Natural killer cell (primary cell): ENCODE data around the gene BEST2. TPM values are rescaled to one million over a fixed set of nuclear protein-coding genes. Genes with fewer than 3 reads are reported as not detected.

Source experiments
- ATAC-seq, 3 donors: fragments of 150-1000 bp in 2 of 3; fragments of 200-7000 bp in 1 of 3; cut with Tn5 transposase; 1 replicate in 1 of 3; 2 replicates in 2 of 3; pipeline ENCODE4 v1.10.0; 2021; ENCODE audit warnings: mild to moderate bottlenecking in 2 of 3, moderate library complexity in 2 of 3
- DNase-seq, 2 donors: peaks; one replicate each; pipeline versions ENCODE4 v3.0.0 to v3.0.0-alpha.2; 2013 to 2021; ENCODE audit warnings: mixed read lengths in 1 of 2
- H3K27ac ChIP-seq: one replicate; pipeline ENCODE4 v1.5.1; 2013; ENCODE audit warnings: mild to moderate bottlenecking, low read length
- H3K27me3 ChIP-seq: one replicate; pipeline ENCODE4 v1.6.1; 2013; ENCODE audit warnings: low read length; ENCODE audit not compliant: control insufficient read depth, insufficient read depth
- H3K36me3 ChIP-seq: one replicate; pipeline ENCODE4 v1.6.1; 2013; ENCODE audit warnings: low read length; ENCODE audit not compliant: control insufficient read depth, insufficient read depth
- H3K4me1 ChIP-seq: one replicate; pipeline ENCODE4 v1.6.1; 2013; ENCODE audit warnings: low read length; ENCODE audit not compliant: control insufficient read depth, insufficient read depth
- H3K4me3 ChIP-seq: one replicate; pipeline ENCODE4 v1.5.1; 2013; ENCODE audit warnings: low read length
- H3K9me3 ChIP-seq: one replicate; pipeline ENCODE4 v1.6.1; 2013; ENCODE audit warnings: low read length; ENCODE audit not compliant: control insufficient read depth, insufficient read depth
- H3K27ac Mint-ChIP-seq, 2 donors: one replicate each; pipeline ENCODE4 v1.8.0; 2022; ENCODE audit warnings: mild to moderate bottlenecking in 2 of 2, mixed read lengths in 2 of 2, moderate library complexity in 1 of 2
- H3K27me3 Mint-ChIP-seq, 2 donors: one replicate each; pipeline ENCODE4 v1.8.0; 2022; ENCODE audit warnings: low read depth in 2 of 2, mixed read lengths in 2 of 2
- H3K36me3 Mint-ChIP-seq: one replicate; pipeline ENCODE4 v1.8.0; 2022; ENCODE audit warnings: mixed read lengths
- H3K4me1 Mint-ChIP-seq, 2 donors: one replicate each; pipeline ENCODE4 v1.8.0; 2022; ENCODE audit warnings: mixed read lengths in 2 of 2
- H3K4me3 Mint-ChIP-seq: one replicate; pipeline ENCODE4 v1.8.0; 2022; ENCODE audit warnings: mild to moderate bottlenecking, moderate library complexity, mixed read lengths
- H3K9me3 Mint-ChIP-seq, 2 donors: one replicate each; pipeline ENCODE4 v1.8.0; 2022; ENCODE audit warnings: mixed read lengths in 2 of 2
- CTCF ChIP-seq: fragments of 200-600 bp; IDR thresholded peaks from one replicate; pipeline ENCODE4 v1.8.0; 2022; ENCODE audit warnings: antibody characterized with exemption
- WGBS: methylation state at CpG from one replicate; pipeline ENCODE4 v1.1.7; 2013; ENCODE audit warnings: missing lambda C conversion rate; ENCODE audit not compliant: insufficient coverage; 5-methylcytosine and 5-hydroxymethylcytosine counted together
- intact Hi-C: fragments of 100-400 bp; cut with micrococcal nuclease; formaldehyde crosslinking; loops from one replicate; pipeline ENCODE4 v1.14.2; 2022
- total RNA-seq, 4 donors: library from RNA; stranded (reverse); fragments of 120-200 nt in 1 of 4; gene quantifications; one replicate each; pipeline versions ENCODE4 v1.2.3 to v1.2.4, GENCODE V29; 2013 to 2022

Gene BEST2
- total RNA-seq, 3 donors from 2014 or later (not counting 1 experiment from before 2014, with no cell fraction given), result not detected

DNA sequence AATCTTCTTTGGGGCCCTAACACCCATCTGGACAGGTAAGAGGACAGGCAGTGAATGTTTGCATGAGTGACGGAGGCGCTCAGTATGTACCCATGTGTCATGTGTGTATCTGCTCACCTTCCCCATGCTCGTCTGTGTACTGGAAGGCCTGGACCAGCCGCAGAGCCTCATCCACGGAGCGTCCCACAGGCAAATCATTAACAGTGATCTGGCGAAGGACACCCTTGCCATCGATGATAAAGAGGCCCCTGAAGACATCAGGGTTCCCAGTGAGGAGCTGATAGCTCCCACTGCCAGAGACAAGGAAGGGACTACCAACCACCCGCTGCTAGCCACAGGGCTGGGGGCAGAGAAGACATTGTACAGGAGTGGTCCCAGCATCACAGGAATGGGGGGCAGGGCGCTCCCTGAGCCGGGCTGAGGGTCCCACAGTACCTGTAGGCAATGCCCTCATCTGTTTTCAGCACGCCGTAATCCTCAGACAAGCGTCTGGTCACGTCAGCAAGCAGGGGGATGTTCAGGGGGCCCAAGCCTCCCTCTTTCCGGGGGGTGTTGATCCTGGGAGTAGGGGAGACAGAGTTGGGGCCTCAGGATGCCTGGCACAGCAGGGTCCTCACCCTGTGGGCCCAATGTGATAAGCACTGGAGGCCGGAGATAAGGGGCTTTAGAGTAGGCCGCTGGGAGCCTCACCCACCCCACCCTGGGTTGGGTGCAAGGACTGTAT is 48.3 kb downstream of the BEST2 start:
- no peaks in the 10 kb centered on the region for H3K9me3 Mint-ChIP-seq
- TF ChIP-seq CTCF, result no peak
- H3K27ac Mint-ChIP-seq, result no peak overlapping the region
- H3K4me1 Mint-ChIP-seq, result peaks cover 25 to 28% of the 10 kb centered on the region in 2 donors
- H3K4me3 Mint-ChIP-seq, result peak overlapping the region; percentile 13
- intact Hi-C loops, result loop anchor here (10.0 kb wide), 2 partner anchors 125 to 355 kb away; partner anchors contain the start of genes IER2 and STX10
- Histone ChIP-seq H3K27ac (no peak overlapping the region), H3K9me3 (no peaks in the 10 kb centered on the region), H3K27me3 (peaks cover 6% of the 10 kb centered on the region), H3K4me1 (peaks cover 38% of the 10 kb centered on the region), H3K36me3 (no peaks in the 10 kb centered on the region), H3K4me3 (no peak overlapping the region)
- peak in 1 of 2 donors; percentile 13 for DNase-seq
- 95% methylated on average over 18 of the region's 18 CpGs for WGBS
- peaks cover 0 to 12% of the 10 kb centered on the region in 2 donors for H3K27me3 Mint-ChIP-seq
- H3K36me3 Mint-ChIP-seq, result no peaks in the 10 kb centered on the region
- ATAC-seq, result no peak

DNA sequence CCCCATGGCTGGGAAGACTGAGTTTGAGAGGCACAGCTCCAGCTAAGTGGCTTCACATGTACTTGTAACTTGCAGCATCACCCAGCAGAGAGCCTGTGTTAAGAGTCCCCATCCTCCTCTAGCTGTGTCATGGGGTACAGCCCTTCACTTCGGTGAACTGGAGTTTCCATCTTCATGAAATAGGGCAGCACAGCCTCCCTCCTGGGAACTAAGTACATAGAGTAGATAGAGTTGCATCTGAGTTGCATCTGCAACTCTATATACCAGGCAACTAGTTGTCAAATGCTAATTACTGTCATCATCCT is 48.8 kb downstream of the BEST2 start:
- no peak overlapping the region for H3K27ac ChIP-seq
- H3K4me3 Mint-ChIP-seq, result peak overlapping the region; percentile 88
- 100% methylated on average over 1 of the region's 1 CpG for WGBS

GRCh38 chr19:12800923-12801465 is 49.4 kb downstream of the BEST2 start:
- H3K4me3 Mint-ChIP-seq, result peak overlapping the region; percentile 88
- H3K4me1 ChIP-seq, result peaks cover 34% of the 10 kb centered on the region
- DNase-seq (peak in 1 of 2 donors; percentile 32), ATAC-seq (peak in 1 of 3 donors; percentile 4)
- peaks cover 22 to 29% of the 10 kb centered on the region in 2 donors for H3K4me1 Mint-ChIP-seq
- peaks cover 0 to 12% of the 10 kb centered on the region in 2 donors for H3K27me3 Mint-ChIP-seq
- peak overlapping the region; percentile 90 for H3K4me3 ChIP-seq
- 19% methylated on average over 38 of the region's 38 CpGs for WGBS
- no peaks in the 10 kb centered on the region for H3K9me3 Mint-ChIP-seq
- H3K27ac Mint-ChIP-seq, result no peak overlapping the region
- no peak for TF ChIP-seq CTCF
- no peak overlapping the region for H3K27ac ChIP-seq
- no peaks in the 10 kb centered on the region for H3K36me3 ChIP-seq
- no peaks in the 10 kb centered on the region for H3K9me3 ChIP-seq
- intact Hi-C loops, result no loop called here
- peaks cover 6% of the 10 kb centered on the region for H3K27me3 ChIP-seq
- no peaks in the 10 kb centered on the region for H3K36me3 Mint-ChIP-seq

More for the DNA sequence above, 48.8 kb downstream of the BEST2 start:
- no peak for ATAC-seq
- DNase-seq, result peak in 1 of 2 donors; percentile 20
- no peaks in the 10 kb centered on the region for H3K36me3 Mint-ChIP-seq
- Histone ChIP-seq H3K36me3 (no peaks in the 10 kb centered on the region), H3K27me3 (peaks cover 6% of the 10 kb centered on the region), H3K9me3 (no peaks in the 10 kb centered on the region), H3K4me1 (peaks cover 36% of the 10 kb centered on the region), H3K4me3 (no peak overlapping the region)
- no peak for TF ChIP-seq CTCF
- H3K9me3 Mint-ChIP-seq, result no peaks in the 10 kb centered on the region
- peaks cover 0 to 12% of the 10 kb centered on the region in 2 donors for H3K27me3 Mint-ChIP-seq
- H3K4me1 Mint-ChIP-seq, result peaks cover 25 to 28% of the 10 kb centered on the region in 2 donors
- intact Hi-C loops, result no loop called here
- no peak overlapping the region for H3K27ac Mint-ChIP-seq
